LHCN-M2 (cell line): ENCODE measurements around the gene XPO5. TPM values are rescaled to one million over a fixed set of nuclear protein-coding genes. Genes with fewer than 3 reads are reported as not detected.

Experiments
- DNase-seq: peaks from one replicate; pipeline ENCODE4 v3.0.0-alpha.2; 2012; ENCODE audit warnings: low read depth
- total RNA-seq: library from RNA; depleted of rRNA; stranded (reverse); fragments of >200 nt; gene quantifications from 2 replicates; pipeline ENCODE4 v1.2.3, GENCODE V29; 2014

Gene XPO5
- total RNA-seq, 1 experiment from 2014 or later: 34.2 TPM

GRCh38 chr6:43517505-43518357, 58.1 kb downstream of the XPO5 start:
- no peak for DNase-seq

- peak; percentile 98 for DNase-seq
These were observed 58.9 kb downstream of the XPO5 start, which contains the start of the genes POLR1C and YIPF3 for GRCh38 chr6:43516697-43517504. POLR1C (plus strand) TSS chr6:43517089; CDS start chr6:43517110, 21 bp downstream. YIPF3 (minus strand) TSS chr6:43516926; CDS start chr6:43516807, 119 bp downstream.

- no peak for DNase-seq
These were observed 59.5 kb downstream of the XPO5 start for GRCh38 chr6:43516367-43516696.

GRCh38 chr6:43515808-43516207, 60.0 kb downstream of the XPO5 start:
- DNase-seq: no peak

- DNase-seq: no peak
These were observed 63.9 kb downstream of the XPO5 start for GRCh38 chr6:43511824-43512415.

- no peak for DNase-seq
These were observed 65.0 kb downstream of the XPO5 start for GRCh38 chr6:43510827-43511163.

- DNase-seq: peak; percentile 87
These were observed 65.6 kb downstream of the XPO5 start, which contains the start of gene LRRC73 for GRCh38 chr6:43509984-43510826. LRRC73 (minus strand) TSS chr6:43510346; CDS start chr6:43509785, 561 bp downstream.

GRCh38 chr6:43509142-43509983, 66.5 kb downstream of the XPO5 start:
- DNase-seq: no peak

GRCh38 chr6:43508481-43509141, 67.2 kb downstream of the XPO5 start:
- no peak for DNase-seq

GRCh38 chr6:43506667-43507471, 69.0 kb downstream of the XPO5 start:
- peak; percentile 78 for DNase-seq

GRCh38 chr6:43506171-43506570, 69.7 kb downstream of the XPO5 start:
- no peak for DNase-seq

- DNase-seq: no peak
These were observed 70.1 kb downstream of the XPO5 start for GRCh38 chr6:43505718-43506117.

GRCh38 chr6:43504756-43505593, 70.9 kb downstream of the XPO5 start:
- DNase-seq: no peak

- DNase-seq: no peak
These were observed 72.4 kb downstream of the XPO5 start for GRCh38 chr6:43503443-43503842.

- no peak for DNase-seq
These were observed 73.2 kb downstream of the XPO5 start for GRCh38 chr6:43502666-43503065.

- DNase-seq: no peak
These were observed 74.9 kb downstream of the XPO5 start for GRCh38 chr6:43500921-43501320.

GRCh38 chr6:43499028-43499815, 76.6 kb downstream of the XPO5 start:
- no peak for DNase-seq
